HG02884 (cell line): ENCODE data around the gene TIMP2.

ENCODE experiments used
- ATAC-seq: cut with Tn5 transposase; IDR thresholded peaks from one replicate; pipeline ENCODE4 v1.9.1; 2021; ENCODE audit warnings: mild to moderate bottlenecking, moderate library complexity; ENCODE audit not compliant: unreplicated experiment

The TIMP2 gene

DNA sequence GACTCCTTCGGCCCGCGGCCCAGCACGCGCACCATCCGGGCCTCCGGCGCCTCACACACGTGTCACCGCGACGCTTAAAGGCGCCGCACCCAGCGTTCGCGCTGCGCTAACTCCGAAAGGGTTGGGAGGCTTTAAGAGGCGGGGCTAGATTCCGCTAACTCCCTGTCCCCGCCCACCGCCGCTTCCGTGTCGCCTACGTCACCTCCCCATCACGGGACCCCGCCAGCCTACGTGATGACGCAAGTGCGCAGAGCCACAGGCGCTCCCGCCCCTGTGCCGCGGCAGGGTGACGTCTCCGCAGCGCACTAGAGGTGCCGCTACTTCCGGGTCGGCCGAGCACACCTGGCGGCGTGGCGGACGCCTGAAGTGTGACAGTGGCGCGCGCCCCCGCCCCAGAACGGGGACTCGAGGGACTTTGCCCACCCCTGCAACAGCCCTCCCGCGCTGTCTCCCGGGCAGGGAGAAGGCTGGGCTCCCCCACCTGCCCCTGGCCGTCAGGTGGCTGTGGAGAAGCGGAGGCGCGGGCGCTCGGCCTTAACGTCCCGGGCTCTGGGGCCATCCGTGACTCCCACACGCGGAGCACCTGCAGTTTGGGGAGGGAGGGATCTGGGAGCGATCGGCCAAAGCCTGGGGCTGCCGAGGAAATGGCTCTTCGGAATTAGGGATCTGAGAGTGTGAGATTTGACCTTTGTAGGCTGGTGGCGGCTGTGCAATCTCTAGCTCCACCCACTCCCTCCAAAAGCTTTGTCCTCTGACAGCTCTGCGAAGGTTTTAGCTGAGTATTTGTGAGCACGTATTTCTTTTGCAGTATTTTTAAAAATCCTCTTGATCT lies 84.2 kb downstream of the TIMP2 start, which contains the start of gene USP36:
USP36 (minus strand) TSS at position 35 of the 832 bp plus-strand sequence. CDS start 4,451 bp downstream, outside the sequence.
- ATAC-seq: peak; percentile 77

GRCh38 chr17:78840530-78840779 lies 84.7 kb downstream of the TIMP2 start:
- no peak for ATAC-seq

GRCh38 chr17:78839762-78840529 lies 85.2 kb downstream of the TIMP2 start:
- peak; percentile 10 for ATAC-seq

DNA sequence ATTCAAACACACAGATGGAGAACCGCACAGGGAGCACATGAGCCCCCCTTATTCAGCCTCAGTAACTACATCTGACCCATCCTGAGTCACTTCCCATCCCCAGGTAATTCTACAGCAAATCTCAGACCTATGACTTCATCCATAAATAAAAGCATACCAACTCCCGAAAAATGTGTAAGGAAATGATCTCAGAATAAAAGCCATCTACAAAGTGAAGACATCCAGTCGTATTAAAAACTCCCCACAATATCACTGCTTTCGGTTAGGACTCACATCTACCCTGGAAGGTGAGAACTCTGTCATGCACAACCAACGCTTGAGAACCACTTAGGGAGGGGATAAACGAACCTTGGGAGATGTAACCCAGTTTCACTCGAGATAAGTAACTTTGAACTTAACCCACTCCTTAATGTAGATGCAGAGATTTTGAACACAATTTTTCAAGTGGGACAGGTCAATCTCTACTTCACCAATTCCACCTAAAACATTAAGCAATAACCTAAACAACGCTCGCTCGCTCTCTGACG lies 85.9 kb downstream of the TIMP2 start:
- ATAC-seq: no peak

GRCh38 chr17:78838574-78839005 lies 86.6 kb downstream of the TIMP2 start:
- ATAC-seq: no peak

GRCh38 chr17:78836420-78837021 lies 88.7 kb downstream of the TIMP2 start:
- ATAC-seq: no peak

GRCh38 chr17:78834571-78834970 lies 90.6 kb downstream of the TIMP2 start:
- ATAC-seq: no peak

DNA sequence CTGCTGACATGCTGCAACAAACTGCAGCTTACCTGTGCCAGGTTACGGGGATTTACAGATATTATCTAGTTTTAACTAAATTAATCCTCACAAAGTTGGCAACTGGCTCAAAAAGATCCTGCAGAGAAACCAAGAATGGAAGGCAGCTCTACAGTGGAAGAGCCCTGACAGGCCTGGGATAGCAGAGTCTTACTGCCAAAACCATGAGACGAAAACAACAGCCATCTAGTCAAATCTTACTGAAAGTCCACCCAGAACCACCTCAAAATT lies 92.7 kb downstream of the TIMP2 start:
- no peak for ATAC-seq

- ATAC-seq: no peak
These were observed 93.3 kb downstream of the TIMP2 start for GRCh38 chr17:78831688-78832540.

DNA sequence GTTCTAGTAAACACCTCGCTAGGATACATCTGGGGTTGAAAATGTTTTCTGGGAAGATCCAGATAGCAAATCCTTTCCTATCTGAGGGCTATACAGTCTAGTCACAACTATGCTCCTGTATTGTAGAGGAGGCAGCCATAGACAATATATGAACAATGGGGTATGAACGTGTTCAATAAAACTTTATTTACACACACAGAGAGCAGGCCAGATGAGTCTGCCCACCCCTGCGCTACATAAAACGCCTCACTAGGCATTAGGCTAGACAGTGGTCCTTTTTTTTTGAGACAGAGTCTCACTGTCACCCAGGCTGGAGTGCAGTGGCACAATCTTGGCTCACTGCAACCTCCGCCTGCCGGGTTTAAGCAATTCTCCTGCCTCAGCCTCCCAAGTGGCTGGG lies 95.7 kb downstream of the TIMP2 start:
- no peak for ATAC-seq

DNA sequence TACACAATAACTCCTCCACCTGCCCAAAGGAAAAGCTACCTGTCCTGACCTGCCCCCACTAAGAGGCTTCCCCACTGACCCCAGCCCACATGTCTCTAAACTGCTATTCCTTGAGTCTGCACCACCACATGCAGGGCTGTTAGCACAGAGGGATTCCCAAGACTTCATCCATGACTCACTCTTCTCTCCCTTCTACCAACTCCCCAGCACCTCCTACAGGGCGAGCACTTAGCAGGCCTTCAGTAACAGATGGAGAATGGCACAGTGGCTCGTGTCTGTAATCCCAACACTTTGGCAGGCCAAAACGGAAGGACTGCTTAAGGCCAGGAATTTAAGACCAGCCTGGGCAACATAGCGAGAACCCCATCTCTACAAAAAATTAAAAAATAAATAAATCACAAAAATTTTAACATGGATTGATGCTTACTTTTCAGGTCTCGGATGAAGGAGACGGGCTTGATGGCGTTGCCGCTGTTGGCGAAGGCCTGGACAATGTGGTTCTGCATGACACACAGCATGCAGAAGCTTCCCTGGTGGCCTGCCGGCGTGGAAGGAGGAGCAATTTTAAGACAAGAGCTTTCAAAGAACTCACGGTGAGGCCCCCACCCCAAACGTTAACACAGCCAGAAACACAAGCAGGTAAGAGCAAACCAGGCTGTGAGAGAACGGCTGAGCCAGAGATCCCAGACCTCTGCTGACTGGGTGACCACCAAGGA lies 96.6 kb downstream of the TIMP2 start:
- no peak for ATAC-seq

GRCh38 chr17:78826836-78827509 lies 98.2 kb downstream of the TIMP2 start:
- no peak for ATAC-seq

DNA sequence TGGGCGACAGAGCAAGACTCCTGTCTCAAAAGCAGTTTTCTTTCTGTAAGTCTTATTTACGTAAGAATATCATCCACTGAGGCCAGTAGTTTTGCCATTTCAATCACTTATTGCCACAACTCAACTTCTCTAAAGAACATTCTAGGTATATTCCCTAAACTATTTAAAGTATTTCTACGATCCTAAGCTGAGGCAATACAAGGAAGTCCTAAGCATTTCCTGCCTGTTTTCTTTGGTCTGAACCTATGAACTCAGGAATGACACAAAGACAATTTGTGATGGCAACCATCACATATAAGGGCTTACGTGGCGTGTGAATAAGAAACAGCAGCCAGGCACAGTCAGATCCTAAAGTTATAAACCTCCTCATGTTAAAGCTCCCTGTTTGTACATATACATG lies 98.8 kb downstream of the TIMP2 start:
- no peak for ATAC-seq

DNA sequence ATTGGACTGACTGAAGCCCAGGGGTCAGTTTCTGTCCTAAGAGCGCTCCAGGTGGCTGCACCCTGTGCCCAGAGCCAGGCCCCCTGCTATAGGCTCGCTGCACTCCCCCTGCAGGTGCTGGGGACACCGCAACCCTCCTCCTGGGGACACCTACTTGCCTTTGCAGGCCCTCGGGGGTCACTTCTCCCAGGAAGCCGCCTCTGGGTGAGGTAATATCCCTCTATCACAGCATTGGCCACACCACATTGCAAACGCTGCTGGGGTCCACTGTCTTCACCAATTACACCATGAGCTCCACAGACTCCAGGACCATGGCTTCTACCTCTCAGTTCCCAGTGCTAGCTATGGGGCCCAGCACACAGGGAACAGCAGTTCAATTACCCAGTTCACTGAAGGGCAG lies 99.5 kb downstream of the TIMP2 start:
- no peak for ATAC-seq

- ATAC-seq: no peak
These were observed 100.9 kb downstream of the TIMP2 start for GRCh38 chr17:78824240-78824639.

DNA sequence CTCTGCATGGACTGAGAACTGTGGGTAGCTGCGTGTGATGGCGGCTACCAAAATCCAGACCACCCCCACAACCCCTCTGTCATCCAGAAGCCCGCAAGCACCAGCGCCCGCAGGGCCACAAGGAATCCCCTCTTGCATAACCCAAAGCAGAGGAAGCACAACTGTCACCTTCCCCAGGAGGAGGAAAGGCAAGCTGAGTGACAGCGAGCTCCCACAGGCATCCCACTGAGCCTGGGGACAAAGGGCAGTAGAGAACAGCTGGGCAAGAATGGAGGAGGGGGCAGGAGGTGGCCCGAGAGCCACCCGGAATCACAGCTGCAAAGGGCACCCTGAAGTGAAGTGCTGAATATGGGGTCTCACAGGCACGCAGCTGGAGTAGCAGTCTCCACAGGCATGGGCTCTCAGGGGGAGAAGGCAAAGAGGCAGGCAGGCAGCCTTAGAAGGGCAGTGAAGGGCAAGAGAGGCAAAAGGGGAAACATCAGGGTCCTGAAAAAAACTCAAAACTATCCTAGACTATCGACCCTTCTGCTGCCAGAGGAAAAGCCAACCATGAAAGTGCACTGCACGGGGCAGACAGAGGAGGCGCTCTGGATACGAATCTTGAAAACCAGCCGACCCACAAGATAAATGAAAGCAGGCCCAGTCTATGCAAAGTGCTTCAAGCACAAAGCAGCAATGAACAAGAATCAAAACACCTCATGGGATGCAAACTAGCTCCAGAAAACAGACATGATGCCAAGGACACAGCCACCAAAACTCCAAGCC lies 101.7 kb downstream of the TIMP2 start:
- no peak for ATAC-seq

DNA sequence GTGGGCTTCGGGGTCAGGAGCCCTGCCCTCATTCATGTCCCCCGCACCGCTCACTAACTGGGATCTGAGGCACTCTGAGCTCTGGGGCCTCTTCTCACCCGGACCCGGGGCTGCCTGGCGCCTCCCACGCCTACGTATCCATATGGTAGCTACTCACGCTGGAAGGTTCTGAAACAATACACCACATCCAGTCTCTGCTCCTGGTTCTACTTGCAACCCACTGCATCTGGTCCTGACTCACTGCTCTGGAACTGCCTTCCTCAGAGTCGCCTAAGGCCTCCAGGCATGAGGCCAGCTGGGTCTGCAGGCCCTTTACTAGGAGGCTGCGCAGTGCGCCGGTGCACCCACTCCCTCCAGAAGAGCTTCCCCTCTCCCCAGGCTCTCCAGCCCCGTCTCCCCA lies 102.6 kb downstream of the TIMP2 start:
- ATAC-seq: no peak

DNA sequence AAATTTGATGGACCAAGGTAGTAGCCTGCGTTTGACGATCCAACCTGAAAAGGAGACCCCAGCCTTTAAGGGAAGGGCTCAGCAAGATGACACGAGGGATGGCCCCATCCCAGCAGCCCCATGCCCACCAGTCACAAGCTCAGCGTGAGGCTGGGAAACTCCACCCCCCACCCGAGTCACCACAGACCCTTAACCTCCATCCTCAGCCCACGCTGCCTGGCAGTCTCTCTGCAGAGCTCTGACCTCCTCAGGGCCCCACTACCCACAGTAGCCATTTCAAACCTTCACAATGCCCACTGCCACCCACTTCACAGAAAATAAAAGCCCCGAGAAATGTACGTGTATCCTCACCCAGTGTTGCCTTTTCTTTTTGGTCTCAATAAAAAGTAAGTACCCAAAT lies 103.2 kb downstream of the TIMP2 start:
- no peak for ATAC-seq

DNA sequence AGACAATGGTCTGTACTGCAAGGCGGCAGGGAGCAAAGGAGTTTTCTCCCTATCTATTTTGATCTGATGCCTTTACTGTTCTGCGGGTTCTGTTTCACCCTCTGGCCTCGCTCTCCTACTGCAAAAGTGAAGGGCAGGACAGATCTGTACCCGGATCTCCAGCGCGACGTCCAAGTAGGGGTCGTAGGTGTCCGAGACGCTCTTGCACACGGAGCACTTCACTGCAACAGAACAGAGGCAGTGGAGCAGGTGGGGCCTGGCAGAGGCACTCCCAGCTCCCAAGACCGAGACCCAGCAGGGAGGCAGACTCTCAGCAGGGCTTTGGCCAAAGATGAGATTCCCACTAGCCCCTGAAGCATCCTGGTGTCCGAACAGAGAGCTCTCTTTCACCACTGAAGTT lies 104.3 kb downstream of the TIMP2 start:
- no peak for ATAC-seq
